Epithelial cell of esophagus (primary cell): Measurements from ENCODE around the gene MYO1F.

Experiments
- DNase-seq: peaks from one replicate; pipeline ENCODE4 v3.0.0; 2010; ENCODE audit warnings: low read depth
- H3K4me3 ChIP-seq: 2 replicates; pipeline ENCODE4 v1.5.1; 2011; ENCODE audit warnings: mild to moderate bottlenecking, low read length, control low read depth
- CTCF ChIP-seq: IDR thresholded peaks from 2 replicates; pipeline ENCODE4 v1.5.1; 2011; ENCODE audit warnings: low read depth, mild to moderate bottlenecking, low read length, control low read depth, inconsistent platforms; ENCODE audit not compliant: insufficient read depth; ENCODE audit errors: missing control alignments

The MYO1F gene

GRCh38 chr19:8585894-8586750 is 8.9 kb upstream of the MYO1F start:
- no peak overlapping the region for H3K4me3 ChIP-seq
- DNase-seq: no peak
- no peak for TF ChIP-seq CTCF

DNA sequence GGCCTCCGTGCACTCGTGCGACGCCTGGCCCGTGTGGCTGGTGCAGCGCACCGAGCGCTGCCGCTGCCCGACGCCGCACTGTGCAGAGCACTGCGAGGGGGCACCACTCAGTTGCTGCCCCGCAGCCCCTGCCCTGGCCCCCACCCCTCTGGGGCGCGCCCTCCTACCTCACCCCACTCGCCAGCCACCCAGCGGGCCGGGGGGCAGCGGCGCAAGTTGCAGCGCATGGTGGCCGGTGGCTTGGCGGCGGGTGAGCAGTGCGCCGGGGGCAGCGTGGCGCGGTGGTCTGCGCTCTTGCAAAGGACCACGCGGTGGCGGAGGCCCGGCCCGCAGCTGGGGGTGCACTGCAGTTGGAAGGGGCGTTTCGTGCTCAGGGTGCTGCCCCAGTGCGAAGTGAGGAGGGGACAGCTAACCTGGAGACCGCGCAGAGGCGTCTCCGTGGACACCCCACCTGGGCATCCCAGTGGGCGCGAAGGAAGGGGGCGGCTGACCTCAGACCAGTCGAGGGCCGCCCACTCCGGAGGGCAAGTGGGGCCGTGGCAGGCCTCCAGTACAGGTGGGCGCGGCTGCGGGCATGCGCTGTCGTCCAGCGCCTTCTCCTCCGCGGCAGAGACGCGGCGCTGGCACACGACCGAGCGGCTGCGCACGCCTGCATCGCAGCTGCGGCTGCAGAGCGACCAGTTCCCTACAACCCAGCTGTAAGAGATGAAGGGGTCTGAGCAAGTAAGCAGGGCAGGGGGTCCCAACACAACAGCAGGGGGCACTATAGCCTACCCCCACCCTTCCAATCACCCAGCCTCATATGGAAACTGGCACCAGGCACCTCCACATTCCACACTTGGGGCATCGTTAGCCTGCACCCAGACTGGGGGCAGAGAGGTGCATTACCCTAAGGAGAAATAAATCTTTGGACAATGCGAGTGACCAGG is 8.0 kb upstream of the MYO1F start:
- no peak for TF ChIP-seq CTCF
- no peak overlapping the region for H3K4me3 ChIP-seq
- DNase-seq: no peak

GRCh38 chr19:8580710-8581281 is 3.6 kb upstream of the MYO1F start:
- DNase-seq: peak; percentile 19
- TF ChIP-seq CTCF: peak; percentile 58

GRCh38 chr19:8578642-8579265 is 1.5 kb upstream of the MYO1F start:
- peak; percentile 27 for DNase-seq
- no peak overlapping the region for H3K4me3 ChIP-seq
- TF ChIP-seq CTCF: peak; percentile 59

More at GRCh38 chr19:8580710-8581281, 3.6 kb upstream of the MYO1F start:
- no peak overlapping the region for H3K4me3 ChIP-seq

DNA sequence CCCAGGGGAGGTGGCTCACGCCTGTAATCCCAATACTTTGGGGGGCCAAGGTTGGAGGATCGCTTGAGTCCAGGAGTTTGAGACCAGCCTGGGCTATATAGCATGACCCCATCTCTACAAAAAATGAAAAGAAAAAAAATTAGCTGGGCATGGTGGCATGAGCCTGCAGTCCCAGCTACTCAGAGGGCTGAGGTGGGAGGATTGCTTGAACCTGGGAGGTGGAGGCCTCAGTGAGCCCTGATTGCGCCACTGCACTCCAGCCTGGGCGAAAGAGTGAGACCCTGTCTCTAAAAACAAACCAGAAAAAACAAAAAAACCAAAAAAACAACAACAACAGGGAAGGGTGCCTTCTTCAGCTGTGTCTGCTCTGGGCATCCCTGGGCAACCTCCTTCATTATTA is 499 bp upstream of the MYO1F start:
- no peak overlapping the region for H3K4me3 ChIP-seq
- TF ChIP-seq CTCF: no peak

GRCh38 chr19:8576273-8576993 is 809 bp downstream of the MYO1F start:
- TF ChIP-seq CTCF: no peak
- no peak overlapping the region for H3K4me3 ChIP-seq
- no peak for DNase-seq

More for the DNA sequence above, 499 bp upstream of the MYO1F start:
- no peak for DNase-seq
